Measurements from ENCODE around the gene TMEM185A. TPM values are rescaled to one million over a fixed set of nuclear protein-coding genes. Genes with fewer than 3 reads are reported as not detected.

TMEM185A gene
- 23.1 to 29.7 TPM (median 28.2 TPM) in 5 replicates for total RNA-seq (2022; extraction: Qiagen RNA extraction)

DNA sequence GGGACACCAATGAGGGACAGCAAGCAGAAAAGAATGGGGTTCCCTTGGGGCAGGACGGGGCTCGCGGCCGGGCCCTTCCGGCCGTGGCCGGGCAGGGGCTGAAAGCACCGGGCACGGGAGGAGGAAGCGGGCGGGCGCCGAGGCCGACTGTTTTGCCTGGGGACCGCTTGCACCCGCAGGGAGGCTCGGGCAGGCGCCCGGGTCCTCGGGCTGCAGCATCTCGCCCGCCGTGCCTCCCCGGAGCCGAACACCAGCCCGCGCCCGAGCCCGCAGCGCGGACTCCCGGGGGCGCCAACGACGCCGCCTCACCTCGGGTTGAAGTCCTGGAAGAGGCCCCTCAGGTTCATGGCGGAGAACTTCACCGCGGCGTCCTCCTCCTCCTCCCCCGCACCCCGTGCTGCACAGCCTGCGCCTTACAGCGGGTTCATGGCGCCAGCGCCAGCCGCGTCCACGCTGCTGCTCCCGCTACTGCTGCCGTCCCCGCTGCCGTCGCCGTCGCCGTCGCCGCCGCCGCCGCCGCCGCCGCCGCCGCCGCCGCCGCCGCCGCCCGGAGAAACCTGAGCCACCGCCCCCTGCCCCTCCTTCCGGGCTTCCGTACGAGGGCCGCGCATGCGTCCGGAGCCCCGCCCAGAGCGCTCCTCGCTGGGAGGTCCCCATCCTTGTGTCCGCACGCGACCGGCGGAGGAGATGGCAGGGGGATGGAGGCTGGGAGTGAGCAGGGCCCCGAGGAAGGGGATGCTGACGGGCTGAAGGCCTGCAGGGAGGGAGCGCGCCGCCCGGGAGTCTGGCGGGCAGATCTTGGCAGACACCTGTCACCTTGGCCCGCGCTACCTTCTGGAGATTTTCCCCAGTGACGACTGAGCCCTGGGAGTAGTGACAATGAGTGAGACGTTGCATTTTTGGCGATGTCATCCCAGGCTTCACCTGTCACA, at the start of gene TMEM185A:
TSS of gene TMEM185A (minus strand) at position 559 of the 932 bp plus-strand sequence. CDS start at position 347, 212 bp downstream.

DNA sequence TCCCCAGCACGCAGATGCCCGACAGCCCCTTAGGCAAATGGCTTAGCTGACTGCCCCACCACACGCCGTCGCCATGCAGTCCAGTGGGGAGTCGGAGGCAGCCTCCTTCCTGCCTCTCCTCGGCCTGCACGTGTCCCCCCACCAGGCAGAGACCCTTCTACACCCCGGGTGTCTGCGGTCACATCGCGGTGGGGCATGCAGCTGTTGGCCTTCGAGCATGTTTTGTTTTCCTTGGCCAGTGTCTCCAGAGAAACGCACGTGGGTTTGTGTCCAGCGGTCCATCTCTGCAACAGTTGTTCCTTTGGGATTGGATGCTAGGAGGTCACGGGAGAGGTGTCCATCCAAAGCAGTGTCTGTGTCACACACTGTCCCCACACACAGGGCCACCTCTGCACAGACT, 36.4 kb downstream of the TMEM185A start, which contains the start of gene HSFX2:
TSS of gene HSFX2 (minus strand) at position 101 of the 400 bp plus-strand sequence. CDS start 614 bp downstream, outside the sequence.

DNA sequence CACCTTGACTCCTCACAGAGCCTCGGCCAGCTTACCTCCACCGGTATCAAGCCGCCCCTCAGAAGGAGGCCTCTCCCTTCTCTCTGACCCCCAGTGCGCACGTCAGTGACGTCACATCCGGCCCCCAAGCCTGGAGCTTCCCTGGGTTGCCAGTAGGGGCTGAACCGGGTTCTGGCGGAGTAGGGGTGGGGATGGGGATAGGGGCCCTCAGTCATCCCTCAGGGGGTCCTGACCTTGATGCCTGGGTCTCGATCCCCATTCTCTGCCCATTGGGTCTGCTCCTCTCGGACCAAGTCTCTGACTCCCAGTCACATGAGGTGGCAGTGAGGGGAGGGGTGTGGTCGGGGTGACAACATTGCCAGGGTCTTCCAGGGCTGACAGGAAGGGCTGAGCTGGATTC, 44.2 kb downstream of the TMEM185A start, which contains the start of gene MAGEA9B:
TSS of gene MAGEA9B (minus strand) at position 101 of the 400 bp plus-strand sequence. CDS start 4,280 bp downstream, outside the sequence.

DNA sequence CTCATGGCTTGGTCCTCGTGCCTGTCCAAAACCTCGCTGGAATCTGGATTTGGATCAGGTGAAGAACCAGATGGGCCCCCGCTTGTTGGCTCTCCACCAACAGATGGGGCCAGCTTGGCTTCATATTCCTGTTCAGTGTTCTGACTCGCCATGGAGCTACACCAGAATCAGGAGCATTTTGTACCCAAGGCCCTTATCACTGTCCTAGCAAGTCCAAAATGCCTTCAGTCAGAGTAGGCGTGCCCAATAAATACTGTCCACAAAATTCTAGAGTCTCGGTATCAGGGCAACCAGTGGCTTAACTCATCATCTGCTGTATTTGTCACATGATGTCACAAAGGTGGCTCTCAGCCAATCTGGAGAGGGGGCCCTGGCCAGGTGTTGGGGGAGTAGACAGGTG, 81.9 kb downstream of the TMEM185A start, which contains the start of gene HSFX3:
TSS of gene HSFX3 (minus strand) at position 224 of the 400 bp plus-strand sequence. CDS start at position 152, 72 bp downstream.

Other genes with a start within 250 kb of the TMEM185A start
- gene IDS, start 126.5 kb downstream of the TMEM185A start, total RNA-seq (2022; extraction: Qiagen RNA extraction), result 91.2 to 99.9 TPM (median 95.5 TPM) in 5 replicates
- 19.1 to 22.1 TPM (median 20.9 TPM) in 5 replicates for gene EOLA1, start 90.8 kb downstream of the TMEM185A start, total RNA-seq (2022; extraction: Qiagen RNA extraction)
- not detected in 5 replicates for gene HSFX3, start 81.9 kb downstream of the TMEM185A start, total RNA-seq (2022; extraction: Qiagen RNA extraction)
- not detected in 5 replicates for gene MAGEA9B, start 44.3 kb downstream of the TMEM185A start, total RNA-seq (2022; extraction: Qiagen RNA extraction)
- gene HSFX2, start 36.5 kb downstream of the TMEM185A start, total RNA-seq (2022; extraction: Qiagen RNA extraction), result 0.08 to 0.24 TPM (median 0.14 TPM) in 4 of 5 replicates, not detected in the other
- gene MAGEA11, start 80.3 kb upstream of the TMEM185A start, total RNA-seq (2022; extraction: Qiagen RNA extraction), result 0.06 TPM in 1 of 5 replicates, not detected in the others
- 0.13 to 0.35 TPM (median 0.31 TPM) in 5 replicates for gene HSFX1, start 142.3 kb upstream of the TMEM185A start, total RNA-seq (2022; extraction: Qiagen RNA extraction)
- not detected in 5 replicates for gene MAGEA9, start 150.1 kb upstream of the TMEM185A start, total RNA-seq (2022; extraction: Qiagen RNA extraction)
- not detected in 5 replicates for gene MAGEA8, start 249.4 kb upstream of the TMEM185A start, total RNA-seq (2022; extraction: Qiagen RNA extraction)

Data from A549 treated with Hydrocortisone at 1 μM for 4 hours (cell line).